Stimulated activated naive CD4-positive, alpha-beta T cell (primary cell): ENCODE measurements around the gene FAM228A.
"Not testable (repeated sequence)": the region's sequence is repeated elsewhere in the genome, so short reads cannot be mapped to it uniquely, and the experiment has no call there.

ENCODE experiments used
- DNase-seq, 6 experiments: peaks; one replicate each; lab custom pipeline; 2025; lab: John Stamatoyannopoulos, UW

Gene FAM228A

DNA sequence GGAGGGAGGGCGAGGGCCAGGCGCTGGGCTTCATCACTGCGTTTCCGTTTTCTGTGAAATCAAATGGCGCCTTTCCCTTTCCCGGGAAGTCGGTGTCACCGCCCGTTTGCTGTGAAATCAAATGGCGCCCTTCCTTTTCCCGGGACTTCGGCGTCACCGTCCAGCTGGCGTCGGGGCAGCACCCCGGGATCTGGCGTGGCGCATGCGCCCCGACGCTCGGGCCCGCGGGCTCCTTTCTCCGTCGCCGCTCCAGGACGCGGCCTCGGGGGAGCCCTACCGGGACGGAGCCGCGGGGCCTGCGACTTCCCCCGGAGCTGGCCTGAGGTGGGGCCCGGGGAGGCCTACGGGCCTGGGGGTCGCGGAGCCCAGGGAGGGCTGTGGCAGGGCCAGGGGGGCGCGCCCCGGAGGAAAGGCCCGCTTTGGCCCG is at the start of gene FAM228A:
Gene FAM228A (plus strand): TSS at position 203 of the 427 bp plus-strand sequence. CDS start 428 bp downstream, outside the sequence.
- DNase-seq: no peak

DNA sequence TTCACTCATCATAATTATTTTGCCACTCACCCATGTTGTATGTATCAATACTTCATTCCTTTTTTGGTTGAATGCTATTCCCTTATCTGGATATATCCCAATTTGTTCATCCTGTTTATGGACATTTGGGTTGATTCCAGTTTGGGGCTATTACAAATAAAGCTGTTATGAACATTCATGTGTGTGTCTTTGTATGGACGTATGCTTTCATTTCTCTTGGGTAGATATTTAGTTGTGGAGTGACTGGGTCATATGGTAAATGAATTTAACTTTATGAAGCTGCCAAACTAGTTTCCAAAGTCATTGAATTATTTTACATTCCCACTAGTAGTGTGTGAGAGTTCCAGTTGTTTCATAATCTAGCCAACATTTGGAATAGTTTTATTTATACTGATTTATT is 48.9 kb upstream of the FAM228A start:
- no peak for DNase-seq

DNA sequence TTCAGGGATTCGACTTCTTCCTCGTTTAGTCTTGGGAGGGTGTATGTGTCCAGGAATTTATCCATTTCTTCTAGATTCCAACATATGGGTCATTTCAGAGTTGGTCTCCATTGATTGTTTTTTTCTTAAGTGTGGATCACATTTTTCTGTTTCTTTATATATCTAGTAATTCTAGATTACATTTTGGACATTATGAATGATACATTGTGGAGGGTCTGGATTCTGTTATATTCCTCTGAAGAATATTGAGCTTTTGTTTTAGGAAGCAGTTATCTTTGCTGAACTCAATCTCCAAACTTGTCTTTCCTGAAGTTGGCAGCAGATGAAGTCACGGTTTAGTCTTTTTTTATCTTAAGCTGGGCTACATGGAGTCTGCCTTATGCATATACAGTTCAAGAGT is 42.3 kb upstream of the FAM228A start:
- DNase-seq: no peak

DNA sequence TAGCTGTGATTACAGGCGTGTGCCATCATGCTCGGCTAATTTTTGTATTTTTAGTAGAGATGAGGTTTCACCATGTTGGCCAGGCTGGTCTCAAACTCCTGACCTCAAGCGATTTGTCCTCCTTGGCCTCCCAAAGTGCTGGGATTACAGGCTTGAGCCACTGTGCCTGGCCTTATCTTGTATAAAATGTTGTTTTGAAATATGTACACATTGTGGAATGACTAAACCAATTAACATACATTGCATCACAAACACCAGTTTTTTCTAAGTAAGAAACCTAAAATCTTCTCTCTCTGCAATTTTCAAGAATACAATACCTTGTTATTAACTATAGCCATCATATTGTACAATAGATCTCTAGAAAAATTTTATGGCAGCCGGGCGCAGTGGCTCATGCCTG is 34.5 kb upstream of the FAM228A start:
- not testable (repeated sequence) for DNase-seq

DNA sequence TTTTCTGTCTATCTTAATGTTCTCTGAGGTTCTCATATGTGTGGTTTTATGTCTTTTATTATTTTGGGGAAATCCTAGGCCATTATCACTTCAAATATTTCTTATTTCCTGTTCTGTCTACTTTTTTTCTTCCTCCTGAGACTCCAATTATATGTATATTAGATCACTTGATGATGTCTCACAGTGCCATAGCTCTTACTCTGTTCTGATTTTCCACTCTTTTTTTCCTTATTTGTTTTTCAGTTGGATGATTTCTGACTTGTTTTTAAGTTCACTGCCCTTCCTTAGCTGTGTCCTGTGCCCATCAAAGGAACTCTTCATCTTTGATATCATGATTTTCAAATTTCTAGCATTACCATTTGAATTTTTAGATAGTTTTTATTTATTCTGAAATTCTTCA is 27.5 kb upstream of the FAM228A start:
- no peak for DNase-seq

DNA sequence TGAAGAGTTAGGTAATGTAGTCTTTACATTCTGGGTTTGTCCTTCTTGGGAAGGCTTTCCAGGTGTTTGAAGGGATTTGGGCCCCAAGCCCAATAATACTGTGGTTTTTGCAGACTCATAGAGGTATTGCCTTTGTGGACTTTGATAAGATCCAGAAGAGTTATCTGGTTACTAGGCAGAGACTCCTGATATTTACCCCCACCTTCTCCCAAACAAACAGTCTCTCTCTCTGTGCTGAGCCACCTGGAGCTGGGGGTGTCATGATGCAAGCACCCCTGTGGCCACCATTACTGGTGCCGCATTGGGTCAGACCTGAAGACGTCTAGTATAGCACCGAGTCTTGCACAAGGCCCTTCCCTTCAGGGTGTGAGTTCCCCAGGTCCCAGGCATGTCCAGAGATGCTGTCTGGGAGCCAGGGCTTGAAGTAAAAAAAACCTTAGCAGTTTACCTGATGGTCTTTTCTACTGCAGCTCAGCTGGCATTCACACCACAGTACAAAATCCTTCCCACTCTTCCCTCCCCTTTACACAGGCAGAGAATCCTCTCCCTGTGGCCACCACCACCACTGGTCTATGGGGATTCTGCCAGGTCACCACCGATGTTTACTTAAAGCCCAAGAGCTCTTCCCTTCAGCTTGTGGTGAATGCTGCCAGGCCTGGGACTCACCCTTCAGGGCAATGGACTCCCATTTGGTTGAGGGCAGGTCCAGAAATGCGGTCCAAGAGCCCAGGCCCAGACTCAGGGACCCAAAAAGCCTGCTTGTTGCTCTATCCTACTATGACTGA is 22.2 kb upstream of the FAM228A start:
- no peak for DNase-seq

DNA sequence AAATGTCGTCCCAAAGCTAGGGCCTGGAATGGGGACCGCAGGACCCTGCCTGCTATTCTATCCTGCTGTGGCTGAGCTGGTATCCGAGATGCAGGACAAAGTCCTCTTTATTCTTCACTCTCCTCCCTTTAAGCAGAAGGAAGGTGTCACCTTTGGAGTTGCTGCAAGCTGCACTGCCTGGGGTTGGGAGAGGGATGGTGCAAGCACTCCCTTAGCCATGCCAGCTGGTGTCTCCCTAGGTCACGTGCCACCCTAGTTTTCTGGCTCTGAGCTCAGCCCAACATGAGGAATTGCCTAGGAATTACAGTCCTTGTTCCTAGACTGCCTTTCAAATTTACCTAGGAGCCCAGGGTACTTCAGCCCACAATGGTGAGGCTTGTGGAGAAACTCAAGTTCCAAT is 21.4 kb upstream of the FAM228A start:
- DNase-seq: no peak

DNA sequence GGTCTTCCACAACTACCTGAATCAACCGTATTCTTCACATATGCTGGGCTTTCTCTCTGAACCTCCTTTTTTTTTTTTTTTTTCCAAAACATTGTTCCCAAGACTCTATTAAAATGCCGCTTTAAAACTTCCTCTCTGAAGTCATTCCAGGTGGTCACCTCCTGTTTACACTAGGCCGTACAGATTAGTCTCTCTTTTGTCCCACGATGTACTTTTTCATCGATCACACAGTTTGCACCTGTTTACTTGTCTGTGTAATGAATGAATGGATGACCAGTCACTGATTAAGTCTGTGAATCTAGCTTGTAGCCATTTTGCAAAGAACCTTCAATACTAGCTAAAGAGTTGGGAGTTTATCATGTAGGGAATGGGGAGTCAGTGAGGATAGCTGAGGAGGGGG is 16.7 kb upstream of the FAM228A start:
- no peak for DNase-seq

DNA sequence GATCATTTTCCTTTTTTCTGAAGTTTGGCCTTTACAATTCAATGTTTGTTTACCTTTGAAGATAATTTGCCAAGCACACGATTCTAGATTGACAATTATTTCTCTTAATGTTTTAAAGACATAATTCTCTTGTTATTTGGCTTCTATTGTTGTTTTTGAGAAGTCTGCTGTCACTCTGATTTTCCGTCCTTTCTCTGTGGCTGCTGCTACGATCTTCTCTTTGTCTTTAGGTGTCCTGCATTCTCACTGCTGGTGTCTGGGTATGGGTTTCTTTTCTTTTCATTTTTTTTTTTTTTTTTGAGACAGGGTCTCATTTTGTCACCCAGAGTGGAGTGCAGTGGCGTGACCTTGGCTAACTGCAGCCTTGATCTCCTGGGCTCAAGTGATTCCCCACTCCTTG is 15.1 kb upstream of the FAM228A start:
- no peak for DNase-seq

DNA sequence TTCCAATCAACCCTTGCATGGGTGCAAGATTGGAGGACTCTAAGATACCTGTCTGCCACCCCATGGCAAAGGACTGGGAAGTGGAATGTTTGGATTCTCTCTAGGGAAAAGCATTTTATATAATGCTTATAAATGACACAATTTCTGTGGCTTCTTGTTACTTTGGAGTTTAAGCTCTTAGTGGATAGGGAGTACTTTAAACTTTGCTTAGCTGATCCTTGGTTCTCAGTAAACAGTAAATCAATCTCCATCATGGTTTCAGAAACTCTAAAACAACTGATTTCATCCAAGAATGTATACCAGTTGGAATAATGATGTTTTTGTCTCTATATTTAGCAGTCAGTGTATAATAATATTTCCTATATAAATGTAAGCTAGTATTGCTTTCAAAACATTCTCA is 14.1 kb upstream of the FAM228A start:
- DNase-seq: no peak

DNA sequence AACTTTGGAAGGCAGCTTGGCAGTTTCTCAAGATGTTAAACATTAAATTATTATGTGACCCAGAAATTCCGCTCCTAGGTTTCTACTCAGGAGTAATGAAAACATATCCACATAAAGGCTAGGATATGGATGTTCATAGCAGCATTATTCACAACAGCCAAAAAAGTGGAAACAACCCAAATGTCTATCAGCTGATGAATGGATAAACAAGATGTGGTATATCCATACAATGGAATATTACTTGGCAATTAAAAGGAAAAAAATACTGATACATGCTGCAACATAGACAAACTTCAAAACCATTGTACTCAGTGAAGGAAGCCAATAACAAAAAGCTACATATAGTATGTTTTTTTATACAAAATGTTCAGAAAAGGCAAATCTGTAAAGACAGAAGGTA is 12.4 kb upstream of the FAM228A start:
- DNase-seq: no peak

DNA sequence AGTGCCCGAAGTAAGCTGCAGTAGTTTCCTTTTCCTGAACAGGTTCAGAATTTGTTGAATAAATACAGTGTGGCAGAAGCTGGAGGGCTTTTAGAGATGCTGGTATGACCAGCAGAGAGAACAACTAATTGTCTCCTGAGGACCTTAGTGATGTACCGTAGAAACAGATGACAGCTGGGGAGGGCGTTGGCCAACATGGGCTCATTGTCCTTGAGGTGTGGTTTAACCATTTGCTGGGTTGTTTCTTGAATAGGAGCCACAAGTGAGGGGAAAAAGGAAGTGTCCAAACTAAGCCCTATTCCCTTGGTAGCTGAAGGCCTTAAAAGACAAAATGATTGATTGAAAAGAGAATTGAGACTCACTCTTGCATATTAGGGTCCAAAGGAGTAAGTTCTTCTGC is 11.7 kb upstream of the FAM228A start:
- no peak for DNase-seq

DNA sequence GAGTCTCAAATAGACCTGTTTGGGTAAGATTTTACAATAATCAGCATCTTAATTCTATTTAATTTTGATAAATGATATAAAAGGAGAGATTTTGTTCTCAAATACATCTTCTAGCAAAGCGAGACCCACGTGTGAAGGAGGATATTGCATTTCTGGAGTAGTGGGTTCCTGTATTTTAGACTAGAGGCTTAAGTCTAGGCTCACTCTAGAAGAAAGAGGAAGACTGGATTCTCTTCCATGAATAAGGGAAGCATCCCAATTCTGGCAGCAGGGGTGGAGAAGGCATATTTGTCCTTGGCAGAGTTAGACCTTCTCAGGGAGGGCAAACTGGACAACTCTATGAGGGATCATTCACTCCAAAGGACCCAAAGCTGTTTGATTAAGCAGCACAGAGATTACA is 11.3 kb upstream of the FAM228A start:
- DNase-seq: no peak

DNA sequence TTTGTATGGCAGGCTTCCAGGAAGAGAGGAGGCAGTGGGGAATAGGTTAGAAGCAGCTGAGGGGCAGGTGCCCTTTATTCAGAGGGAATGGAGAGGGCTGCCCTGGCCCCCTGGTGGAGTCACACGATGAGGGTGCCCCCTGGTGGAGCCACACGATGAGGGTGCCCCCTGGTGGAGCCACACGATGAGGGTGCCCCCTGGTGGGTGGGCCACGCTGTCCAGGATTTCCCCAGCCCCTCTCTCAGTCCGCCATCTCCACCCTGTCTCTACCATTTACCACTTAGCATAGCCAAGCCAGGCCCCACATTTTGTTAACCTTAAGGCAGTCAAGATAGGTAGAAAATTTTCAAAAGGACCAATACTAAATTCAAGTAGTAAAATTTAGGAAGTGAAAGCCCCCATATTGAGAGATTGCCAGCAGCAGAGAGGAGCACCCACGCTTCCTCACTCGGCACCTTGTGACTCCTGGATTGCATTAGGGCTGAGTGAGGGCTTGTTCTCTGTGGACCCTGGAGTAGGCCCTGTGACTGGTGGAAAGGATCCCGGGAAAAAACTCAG is 10.4 kb upstream of the FAM228A start:
- DNase-seq: peak in 4 of 6 experiments; percentile 9 to 32 (median 14)

DNA sequence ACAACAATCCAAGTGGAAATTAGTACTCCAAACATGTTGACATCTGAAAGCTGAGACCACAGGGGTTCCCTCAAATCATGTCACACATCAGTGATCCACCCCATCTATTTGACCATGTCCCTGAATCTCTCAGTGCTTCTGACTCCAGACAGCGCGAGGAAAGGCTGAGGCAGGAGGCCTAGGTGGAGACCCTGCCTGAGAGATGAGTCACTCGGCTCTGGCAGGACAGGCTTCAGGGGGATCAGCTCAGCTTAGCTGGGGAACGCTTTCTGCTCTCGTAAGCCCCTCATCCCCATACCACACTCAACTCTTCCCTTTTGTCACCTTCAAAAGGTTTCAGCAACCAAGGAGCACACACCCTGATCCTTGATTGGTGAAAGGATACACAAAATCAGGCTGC is 5.8 kb upstream of the FAM228A start:
- no peak for DNase-seq

DNA sequence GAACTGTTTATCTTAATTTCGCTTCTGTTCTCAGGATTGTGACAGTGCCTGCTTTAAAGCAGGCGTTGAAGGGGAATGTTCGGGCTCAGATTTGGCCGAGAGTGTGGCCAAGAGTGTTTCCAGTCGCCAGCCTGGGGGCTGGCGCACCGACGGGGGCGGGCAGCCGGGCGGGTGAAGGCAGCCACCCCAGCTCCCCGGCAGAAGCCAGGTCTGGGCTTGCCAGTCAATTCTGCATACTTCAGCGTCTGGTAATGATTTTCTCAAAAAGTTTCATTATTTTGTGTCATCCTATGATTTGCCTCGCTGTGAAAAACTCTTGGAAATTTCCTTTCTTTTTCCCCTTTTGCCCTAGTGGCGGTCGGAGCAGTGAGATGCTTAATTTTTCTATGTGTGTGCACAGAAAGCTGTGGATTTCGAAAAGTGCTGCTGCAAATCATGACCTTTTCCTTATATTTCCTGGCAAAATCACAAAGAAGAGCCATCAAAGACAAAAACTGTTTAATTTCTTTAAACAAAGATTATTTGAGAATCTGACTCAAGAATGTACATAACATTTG is 856 bp downstream of the FAM228A start:
- no peak for DNase-seq

DNA sequence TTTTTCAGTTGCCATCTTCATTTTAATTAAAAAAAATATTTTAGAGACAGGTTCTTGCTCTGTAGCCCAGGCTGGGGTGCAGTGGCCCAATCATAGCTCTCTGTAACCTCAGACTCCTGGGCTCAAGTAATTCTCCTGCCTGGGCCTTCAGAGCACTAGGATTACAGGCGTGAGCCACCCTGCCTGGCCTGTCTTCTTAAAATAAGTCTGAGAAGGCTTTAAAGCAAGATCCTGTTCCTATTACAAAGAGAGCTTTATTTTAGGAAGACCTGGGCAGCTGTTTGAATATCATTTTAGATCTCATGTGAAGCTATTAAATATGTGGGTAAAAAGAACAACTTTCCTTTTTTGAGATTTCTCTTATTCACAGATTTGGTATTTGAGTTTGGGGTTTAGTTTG is 1.5 kb downstream of the FAM228A start:
- DNase-seq: no peak

DNA sequence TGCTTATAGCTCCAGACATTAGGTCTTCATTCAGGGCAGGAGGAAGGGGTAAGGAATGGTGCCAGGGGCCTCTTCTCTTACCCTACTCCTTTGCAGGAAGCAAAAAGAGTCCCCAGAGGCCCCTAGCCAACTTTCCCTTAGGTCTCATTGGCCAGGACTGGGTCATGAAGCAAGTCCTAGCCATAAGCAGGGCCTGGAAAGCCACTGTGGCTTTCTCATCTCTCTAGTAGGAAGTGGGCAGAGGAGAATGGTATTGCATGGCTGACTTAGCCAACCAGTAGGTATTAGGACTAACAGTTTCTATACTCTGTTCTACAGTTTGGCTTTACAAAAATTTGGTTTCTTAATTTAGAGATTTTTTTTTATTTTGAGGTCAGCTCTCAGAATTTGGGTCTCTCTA is 4.8 kb downstream of the FAM228A start:
- no peak for DNase-seq

DNA sequence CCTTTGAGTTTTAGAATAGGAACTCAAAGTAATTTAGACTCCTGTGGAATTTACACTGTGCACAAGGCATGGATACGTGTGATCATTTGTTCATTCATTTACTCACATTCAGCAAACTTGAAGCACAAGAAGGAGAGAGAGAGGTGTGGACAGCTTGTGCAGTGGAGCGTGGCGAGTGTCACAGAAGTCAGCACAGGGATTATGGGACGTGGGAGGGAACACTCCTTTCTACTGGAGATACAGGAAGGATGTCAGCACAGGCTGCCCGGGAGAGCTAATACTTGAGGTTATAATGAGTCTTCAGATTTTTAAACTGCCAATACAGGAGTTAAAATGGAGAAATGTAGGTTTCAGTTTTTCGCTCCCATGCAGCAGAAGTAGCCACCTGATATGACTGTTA is 7.0 kb downstream of the FAM228A start:
- DNase-seq: no peak

DNA sequence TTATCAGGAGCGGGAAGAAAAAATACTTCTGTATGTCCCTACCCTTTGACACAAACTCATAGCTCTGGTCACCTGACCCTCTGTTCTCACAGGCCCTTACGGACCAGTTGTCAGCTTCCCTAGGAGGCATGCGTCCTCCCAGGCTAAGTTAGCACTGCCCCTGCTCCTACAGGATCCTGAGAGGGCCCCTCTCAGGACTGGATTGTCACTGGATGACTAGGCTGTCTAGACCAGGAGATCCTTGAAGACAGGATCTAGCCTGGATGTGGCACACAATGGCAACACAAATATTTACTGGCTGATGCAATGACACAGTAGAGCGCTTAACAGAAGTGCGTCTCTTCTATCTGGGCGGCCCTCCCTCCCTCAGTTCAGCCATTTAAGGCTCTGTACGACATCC is 7.7 kb downstream of the FAM228A start:
- DNase-seq: no peak

DNA sequence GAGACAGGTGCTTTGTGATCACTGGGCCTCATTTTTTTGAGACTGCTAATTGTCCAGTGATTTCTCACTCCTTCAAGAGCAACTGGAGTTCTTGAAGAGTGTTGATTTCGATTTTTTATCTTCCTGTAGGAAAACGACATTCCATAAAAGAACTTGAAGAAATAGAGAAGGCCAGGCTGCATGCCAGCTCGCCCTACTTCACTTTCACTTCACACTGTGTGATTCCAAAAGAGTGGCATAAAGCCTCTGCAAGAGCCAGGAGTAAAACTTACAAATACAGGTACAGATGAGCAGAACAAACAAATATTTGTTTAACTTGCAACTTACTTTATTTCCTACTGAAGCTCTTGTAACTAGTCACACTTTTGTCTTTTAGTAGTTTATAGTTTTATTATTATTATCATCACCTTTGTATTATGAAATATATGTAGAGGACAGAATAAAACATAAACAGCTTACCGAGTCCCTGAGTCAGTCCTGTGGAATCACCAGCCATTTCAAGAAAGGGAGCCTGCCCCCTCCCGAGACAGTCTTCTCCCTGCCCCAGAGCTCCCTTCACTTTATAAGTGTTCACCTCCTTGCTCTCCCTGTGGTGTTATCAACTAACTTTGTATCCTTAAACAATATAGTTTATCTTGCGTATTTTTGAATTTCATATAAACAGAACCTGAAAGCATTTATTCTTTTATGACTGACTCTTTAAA is 8.7 kb downstream of the FAM228A start:
- DNase-seq: no peak

DNA sequence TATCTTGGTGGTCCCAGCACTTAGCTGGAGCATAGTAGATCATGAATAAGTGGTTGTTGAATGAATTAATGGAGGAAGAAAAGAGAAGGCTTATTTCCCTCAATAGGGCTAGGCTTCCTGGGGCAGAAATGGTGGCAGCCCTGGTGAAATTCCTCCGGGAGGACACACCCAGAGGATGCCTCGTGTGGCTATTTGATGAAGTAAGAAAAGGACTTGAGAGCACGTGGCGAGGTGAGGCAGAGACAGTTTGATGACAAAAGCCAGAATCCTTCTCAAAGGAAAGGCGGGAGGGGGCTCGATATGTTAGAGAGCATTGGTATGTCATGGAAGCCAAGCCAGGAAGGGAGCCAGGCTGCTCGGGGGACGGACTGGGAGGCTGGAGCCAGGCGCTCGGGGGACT is 14.7 kb downstream of the FAM228A start:
- DNase-seq: no peak

DNA sequence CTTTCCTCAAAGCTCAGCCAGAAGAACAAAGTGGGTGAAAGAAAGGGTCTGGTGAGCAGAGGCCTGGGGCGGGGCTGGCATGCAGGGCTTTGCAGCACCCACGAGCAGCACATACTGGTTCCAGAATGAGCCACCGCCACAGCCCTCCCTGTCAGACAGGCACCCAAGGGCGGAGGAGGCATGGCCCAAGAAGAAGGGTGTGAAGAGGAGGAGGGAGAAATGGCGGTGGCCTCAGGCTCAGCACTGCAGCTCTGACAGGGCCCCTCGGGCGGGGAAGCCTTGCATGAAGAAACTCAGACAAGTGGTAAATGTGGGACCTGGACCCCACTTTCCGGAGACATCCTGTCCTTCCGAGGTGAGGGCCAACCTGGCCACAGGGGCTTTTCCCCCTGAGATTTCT is 15.7 kb downstream of the FAM228A start:
- DNase-seq: no peak
